Kidney capillary endothelial cell (primary cell): ENCODE measurements around the gene ADD2.
"Not testable (repeated sequence)": the region's sequence is repeated elsewhere in the genome, so short reads cannot be mapped to it uniquely, and the experiment has no call there.

Source experiments
- DNase-seq: peaks from one replicate; pipeline ENCODE4 v3.0.0-alpha.2; 2018; ENCODE audit warnings: low spot score

The ADD2 gene

DNA sequence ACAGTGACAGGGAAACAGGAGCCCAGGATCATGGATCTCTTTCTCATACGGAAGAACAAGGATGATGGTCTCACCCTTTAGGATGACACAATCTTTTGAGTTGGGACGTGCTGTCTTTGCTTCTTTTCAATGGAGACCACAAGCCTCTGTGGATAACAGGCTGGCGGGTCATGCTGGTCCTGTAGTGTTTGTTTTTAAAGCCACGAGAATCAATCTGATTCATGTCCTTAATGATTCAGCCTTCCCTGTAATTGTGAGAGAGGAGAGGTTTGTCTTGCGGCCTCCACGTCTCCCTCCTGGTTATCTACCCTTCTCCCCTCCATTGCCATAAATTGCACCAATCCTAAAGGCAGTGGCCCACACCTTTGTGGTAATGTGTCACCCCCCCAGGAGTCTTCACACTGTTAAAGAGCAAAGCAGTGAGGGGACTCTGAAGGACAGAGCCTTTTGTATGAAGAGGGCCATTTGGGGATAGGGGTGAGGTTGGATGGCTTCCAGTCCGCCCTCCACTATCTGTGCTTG is 126.7 kb downstream of the ADD2 start:
- no peak for DNase-seq

DNA sequence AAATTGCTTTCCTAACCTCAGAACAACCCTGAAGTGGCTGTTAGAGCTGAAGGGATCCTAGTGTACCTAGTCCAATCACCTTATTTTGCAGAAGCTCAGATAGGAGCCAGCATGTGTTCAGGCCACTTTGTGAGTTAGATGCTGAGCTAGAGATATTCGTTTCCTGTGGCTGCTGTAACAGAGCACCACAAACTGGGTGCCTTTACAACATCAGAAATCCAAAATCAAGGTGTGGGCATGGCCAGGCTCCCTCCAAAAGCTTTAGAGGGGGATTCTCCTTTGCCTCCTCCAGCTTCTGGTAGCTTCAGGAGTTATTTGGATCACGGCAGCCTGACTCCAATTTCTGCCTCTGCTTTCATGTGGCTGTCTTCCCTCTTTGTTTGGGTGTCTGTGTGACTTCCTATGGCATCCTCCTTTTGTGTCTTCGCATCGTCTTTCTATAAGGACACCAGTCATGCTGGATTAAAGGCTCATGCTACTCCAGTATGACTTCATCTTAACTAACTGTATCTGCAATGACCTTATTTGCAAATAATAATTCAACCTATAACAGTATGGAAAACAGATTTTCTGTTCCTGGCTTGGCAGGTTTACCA is 128.1 kb downstream of the ADD2 start:
- DNase-seq = no peak

DNA sequence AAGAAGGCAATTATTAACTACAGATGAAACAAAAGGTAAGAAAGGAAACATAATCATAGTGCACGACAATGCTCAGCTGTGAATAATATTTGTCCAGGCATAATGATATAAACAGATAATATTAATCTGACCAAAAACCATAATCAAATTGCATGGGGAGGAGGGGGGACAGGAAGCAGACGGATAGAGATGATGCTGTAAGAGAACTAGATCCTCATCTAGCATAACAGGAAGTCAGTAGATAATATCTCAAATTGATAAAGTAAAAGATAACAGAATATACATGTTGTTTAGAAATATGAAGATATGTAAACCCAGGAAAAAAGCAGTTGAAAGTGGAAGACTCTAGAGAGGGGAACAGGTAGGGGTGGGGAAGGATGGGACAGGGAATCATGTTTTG is 129.4 kb downstream of the ADD2 start:
- no peak for DNase-seq

DNA sequence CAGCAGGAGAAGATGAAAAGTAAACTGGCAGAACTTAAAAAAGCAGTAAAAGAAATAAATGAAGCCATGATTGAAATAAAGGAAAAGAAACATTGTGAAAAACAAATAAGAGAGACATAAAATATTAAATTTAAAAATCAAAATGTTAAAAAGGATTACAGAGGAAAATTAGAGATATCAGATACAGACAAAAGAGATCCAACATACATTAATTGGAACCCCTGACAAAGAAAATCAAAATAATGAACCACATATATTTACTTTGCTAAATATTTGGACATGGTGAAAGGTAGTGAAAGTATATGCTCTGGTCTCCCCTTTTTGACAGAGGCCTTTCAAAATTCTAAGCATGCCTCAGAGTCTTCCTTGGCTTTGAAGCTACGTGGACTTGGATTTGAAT is 134.5 kb downstream of the ADD2 start:
- DNase-seq = no peak

DNA sequence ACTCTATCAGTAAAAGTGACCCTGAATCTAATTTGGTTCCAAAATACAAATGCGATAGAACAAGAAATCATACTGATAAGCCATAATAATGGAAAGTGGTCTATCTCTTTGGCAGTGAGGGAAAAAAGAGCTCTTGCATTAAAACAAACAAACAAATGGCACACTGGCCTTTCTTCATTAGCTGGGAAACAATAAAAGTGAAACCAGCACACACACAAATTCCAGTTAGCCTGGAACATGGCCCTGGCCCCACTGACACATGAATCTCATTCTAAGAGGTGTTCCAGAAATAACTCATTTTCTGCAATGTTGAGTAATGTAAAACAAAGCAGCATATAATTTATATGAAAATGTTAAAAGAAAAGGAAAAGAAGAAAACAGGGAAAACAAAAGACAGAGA is 135.0 kb downstream of the ADD2 start:
- DNase-seq = no peak

DNA sequence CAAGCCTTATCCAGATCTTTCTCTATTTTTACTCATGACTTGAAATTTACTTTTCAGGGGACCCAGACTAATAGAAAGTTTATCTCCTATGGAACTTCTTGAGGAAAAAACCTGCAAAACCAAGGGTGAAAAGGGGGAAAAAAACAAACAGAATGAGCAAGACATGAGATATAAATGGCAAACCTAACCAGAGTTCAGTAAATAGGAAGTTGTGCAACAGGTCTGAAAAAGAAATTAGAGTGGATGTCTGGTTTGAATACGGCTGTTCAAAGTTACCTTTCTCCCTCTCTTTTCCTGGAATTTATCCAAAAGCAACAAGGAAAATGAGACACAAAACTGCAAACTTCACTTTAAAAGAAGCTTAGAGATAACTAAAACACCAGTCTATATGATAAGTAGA is 135.6 kb downstream of the ADD2 start:
- DNase-seq = no peak

DNA sequence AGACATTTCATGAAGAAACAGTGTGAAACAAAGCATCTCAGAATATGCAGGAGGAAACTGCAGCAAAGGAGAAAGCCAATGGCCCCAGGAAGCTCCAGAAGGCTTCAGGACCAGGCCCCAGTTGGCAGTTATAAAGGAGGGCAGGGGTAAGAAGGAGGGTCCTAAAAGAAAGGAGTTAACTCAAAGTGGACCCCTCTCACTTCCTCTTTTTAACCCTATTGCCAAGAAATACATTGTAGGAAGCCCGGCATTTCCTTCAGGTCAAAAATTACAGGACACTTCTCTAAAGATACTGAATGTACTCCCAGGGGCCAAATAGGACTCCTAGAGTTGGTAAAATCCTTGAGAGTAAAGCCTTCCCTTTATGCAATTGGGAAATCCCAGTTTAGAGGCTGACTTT is 137.2 kb downstream of the ADD2 start:
- no peak for DNase-seq

DNA sequence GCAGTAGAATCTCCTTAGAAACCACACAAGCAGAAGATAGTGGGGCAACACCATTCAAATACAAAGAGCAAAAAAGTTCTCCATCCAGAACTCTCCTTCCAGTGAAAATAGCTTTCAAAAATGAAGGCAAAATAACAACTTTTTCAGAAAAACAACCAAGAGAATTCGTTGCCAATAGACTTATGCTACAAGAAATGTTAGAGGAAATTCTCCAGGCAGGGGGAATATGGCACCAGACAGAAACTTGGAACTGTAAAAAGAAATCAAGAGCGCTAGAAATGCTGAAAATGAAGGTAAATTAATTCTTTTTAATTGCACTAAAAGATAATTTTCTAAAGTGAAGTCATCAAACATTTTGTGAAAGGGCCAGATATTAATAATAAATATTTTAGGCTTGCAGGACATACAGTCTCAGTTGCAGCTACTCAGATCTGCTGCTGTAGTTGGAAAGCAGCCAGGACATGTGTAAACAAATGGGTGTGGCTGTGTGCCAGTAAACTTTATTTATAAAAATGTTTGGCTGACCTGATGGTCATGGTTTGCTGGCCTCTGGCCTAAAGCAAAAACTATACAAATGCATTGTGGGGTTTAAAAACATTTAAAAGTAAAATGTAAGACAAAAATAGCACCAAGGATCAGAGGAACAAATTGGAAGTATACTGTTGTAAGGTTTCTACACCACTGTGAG is 140.6 kb downstream of the ADD2 start:
- DNase-seq = no peak

DNA sequence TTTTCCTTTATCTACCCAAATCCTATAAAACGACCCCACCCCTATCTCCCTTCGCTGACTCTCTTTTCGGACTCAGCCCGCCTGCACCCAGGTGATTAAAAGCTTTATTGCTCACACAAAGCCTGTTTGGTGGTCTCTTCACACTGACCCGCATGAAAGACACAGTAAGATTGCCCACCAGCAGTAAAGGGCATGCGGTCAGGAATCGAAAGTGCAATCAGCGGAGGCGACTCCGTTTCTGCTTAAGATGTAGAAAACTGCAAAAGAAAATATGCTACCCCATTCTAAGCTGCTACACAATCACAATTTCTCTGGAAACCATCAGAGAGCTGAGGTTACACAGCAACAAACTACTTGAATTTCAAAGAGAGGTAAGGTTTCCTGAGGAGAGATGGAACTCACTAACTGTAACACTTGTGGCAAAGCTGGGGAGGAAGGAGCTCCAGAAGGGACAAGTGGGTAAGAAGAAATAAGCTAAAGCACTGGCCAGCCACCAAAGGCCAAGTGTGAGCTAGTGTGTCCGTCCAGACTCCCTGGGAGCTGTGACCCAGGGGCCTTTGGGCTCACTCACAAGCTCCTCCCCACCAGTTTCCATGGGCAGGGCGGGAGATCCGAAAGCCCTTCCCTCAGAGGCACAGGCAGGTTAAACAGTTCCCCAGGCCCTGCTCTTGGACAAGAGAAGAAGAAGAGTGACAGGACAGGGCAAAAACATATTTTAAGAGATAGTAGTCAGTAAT is 141.6 kb downstream of the ADD2 start:
- DNase-seq = no peak

DNA sequence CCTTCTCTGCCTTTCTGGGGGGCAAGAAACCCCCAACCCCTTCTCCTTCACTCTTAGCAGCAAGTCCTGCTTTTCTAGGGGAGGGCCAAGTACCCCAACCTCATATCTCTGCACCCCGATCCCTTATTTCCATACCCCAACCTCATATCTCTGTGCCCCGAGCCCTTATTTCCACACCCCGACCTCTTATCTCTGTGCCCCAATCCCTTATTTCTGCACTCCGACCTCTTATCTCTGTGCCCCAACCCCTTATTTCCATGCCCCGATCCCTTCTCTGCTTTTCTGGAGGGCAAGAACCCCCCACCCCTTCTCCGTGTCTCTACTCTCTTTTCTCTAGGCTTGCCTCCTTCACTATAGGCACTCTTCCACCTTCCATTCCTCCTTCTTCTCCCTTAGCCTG is 146.5 kb downstream of the ADD2 start:
- not testable (repeated sequence) for DNase-seq

DNA sequence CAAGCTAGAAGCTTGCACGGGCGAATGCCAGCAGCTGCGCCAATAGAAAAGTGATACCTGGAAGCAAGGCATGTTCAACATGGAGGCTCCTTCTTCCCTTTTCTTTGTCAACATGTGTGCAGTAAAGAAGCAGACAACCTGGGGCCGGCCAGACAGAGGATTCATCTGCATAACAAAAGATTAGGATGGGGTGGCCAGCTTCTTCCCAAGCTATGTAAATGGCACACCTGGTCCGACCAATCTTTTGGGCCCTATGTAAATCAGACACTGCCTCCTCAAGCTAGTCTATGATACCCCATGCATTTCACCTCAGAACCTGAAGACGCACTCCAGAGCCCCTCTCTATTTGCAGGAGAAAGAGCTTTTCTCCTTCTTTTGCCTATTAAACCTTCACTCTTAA is 148.0 kb downstream of the ADD2 start:
- DNase-seq = no peak

DNA sequence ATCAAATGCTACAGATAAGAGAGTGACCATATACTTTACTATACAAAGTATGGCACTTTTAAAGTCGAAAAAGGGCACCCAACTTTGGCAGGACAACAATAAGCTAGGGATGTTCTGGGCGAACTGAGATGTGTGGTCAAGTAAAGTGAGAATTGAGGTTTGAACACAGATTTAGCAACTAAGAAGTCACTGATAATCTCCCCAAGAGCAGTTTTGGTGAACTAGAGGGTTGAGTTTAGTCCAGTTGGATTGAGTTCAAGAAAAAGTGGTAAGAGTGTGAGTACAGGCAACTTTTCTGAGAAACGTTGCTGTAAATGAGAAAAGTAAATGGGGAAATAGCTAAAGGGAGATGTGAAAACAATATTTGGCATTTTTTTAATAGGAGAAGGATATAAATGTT is 148.8 kb downstream of the ADD2 start:
- no peak for DNase-seq

DNA sequence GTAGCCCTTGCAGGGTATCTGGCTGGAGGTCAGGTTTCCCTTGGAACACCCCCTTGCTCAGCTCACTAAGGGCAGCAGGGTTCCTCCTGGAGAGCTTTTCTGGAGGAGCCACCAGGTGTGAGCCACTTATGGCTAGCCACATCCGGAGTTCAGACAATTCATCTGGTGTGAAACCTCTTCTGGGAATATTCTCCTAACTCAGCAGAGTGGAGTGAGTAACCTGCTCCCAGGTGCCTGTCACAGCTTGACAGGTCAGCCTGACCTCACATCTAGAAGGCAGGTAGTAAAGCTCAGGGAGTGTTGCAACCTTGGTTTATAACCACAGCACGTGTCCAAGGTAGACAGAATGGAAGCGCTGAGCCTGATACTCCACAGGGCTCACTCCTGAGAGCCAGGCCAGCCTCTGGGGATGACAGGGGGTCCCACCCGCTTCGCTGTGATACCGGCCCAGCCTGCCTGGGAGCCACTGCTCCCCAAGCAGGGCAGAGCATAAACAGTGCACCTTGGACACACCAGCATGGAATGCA is 151.8 kb downstream of the ADD2 start:
- DNase-seq = no peak

DNA sequence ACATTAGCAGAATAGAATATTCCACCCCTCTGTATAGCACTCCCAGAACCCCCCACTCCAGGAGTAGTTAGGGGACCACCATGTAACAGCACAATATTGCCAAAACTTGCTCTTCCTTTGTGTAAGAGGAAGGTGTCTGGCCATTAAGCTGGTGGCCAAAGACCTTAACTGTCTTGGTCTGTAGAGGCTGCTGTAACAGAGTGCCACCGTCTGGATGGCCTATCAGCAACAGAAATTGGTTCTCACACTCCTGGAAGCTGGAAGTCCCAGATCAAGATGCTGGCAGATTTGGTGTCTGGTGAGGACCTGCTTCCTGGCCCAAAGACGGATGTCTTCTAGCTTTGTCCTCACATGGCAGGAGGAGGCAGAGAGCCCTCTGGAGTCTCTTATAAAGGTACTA is 152.8 kb downstream of the ADD2 start:
- DNase-seq = no peak

DNA sequence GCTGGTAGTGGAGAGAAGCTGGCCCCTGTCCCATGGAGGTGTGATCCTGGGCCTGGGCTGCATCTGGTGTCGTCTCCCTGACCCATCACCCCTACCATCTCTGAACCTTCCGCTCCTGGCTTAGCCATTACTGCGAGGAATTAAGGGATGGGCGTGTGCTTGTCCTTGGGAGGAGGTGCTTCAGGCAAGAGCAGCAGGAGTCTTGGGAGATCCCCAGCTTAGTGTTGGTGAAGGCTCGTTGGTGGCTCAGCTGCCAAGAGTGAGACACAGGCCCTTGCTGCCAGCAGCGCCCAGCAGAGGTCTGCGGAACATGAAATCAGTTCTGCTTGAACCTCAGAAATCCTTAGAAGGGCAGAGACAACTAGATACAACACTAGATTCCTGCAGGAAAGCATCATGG is 154.5 kb downstream of the ADD2 start:
- DNase-seq = no peak

DNA sequence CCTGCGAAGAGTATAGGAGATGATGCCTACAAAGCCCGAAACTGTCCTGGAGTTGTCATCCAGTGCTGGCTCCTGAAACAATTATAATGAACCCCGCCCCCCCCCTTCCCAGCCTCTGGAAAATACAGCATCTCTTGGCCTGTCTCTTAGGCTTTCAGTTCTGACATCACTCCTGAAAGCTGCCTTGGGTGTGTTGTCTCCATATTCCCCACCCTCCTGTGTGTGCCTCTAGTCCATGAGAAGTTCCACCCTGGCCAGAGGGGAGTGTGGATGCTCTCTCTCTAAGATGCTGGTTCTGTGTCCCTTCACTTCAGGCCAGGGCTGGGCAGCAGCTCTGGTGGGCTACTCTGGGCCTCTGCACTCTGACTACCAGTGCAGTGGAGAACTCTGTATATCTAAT is 155.4 kb downstream of the ADD2 start:
- DNase-seq = no peak

DNA sequence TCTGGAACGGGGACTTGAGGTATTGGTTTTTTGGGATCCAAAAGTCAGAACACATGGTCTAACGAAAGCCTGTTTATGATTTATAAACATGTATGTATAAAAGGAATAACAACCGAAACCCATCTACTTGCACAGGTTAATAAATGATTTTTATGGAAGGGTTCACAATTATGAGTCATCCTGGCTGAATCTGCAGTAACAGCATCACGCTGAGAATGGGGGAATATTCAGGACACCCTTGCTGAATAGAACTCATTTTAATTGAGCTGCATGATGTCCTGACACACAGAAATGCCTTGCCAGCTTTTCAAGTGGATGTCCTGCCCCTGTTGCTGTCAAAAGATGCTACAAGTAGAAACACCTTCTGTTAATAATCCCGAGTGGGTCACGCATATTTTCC is 159.6 kb downstream of the ADD2 start:
- no peak for DNase-seq

DNA sequence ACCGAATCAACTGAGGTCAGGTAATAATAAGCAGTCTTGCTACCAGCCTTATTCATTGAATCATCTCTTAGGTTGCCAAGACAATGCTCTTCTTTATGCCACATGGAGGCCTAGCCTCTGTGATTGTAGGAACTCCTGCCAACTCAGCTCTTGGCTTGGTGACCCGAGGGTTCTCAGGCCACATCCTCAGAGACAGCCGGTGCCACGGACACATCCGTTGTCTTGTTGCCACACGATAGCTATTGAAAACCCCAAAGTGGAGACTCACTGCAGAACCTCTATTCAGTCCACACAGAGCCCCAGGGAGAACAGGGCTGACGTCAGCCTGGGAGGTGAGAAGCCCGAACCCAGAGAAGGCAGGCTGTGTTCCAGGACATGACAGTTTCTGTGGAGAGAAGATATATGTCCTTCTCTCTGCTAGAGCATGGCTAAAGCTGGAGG is 160.9 kb downstream of the ADD2 start:
- no peak for DNase-seq
